Kidney (tissue), 14 donors: ENCODE data around the gene TRAPPC6A. TPM values are rescaled to one million over a fixed set of nuclear protein-coding genes. Genes with fewer than 3 reads are reported as not detected.
A peak's percentile ranks its signal among the peaks of the same experiment; 100 is the strongest.

Experiments used
- DNase-seq, 5 donors: peaks; one replicate each; pipeline ENCODE4 v3.0.0-alpha.2; 2013 to 2020
- FAIRE-seq: peaks from 2 replicates; lab custom pipeline; 2012; peaks lifted over from hg19 to GRCh38; lab: Jason Lieb, UNC
- H3K27ac ChIP-seq, 2 donors: one replicate each; pipeline ENCODE4 v1.7.0; 2013; ENCODE audit warnings: low read depth in 2 of 2, low read length in 2 of 2, inconsistent platforms in 1 of 2
- H3K27me3 ChIP-seq: one replicate; pipeline ENCODE4 v1.7.1; 2013; ENCODE audit warnings: low read length, inconsistent platforms; ENCODE audit not compliant: control insufficient read depth, insufficient read depth
- H3K36me3 ChIP-seq, 3 donors: one replicate each; pipeline versions ENCODE4 v1.7.0 to v1.7.1; 2013; ENCODE audit warnings: low read length in 3 of 3, control low read depth in 1 of 3, inconsistent platforms in 1 of 3; ENCODE audit not compliant: insufficient read depth in 3 of 3, control insufficient read depth in 2 of 3
- H3K4me1 ChIP-seq, 3 donors: one replicate each; pipeline versions ENCODE4 v1.7.0 to v1.7.1; 2013; ENCODE audit warnings: low read length in 3 of 3, inconsistent platforms in 1 of 3, low read depth in 1 of 3; ENCODE audit not compliant: control insufficient read depth in 2 of 3, insufficient read depth in 2 of 3
- H3K4me3 ChIP-seq, 3 donors: one replicate each; pipeline versions ENCODE4 v1.7.0 to v1.8.1; 2013; ENCODE audit warnings: low read length in 3 of 3, control low read depth in 1 of 3, inconsistent platforms in 1 of 3
- H3K9ac ChIP-seq, 3 donors: one replicate each; pipeline versions ENCODE4 v1.7.0 to v1.7.1; 2013; ENCODE audit warnings: low read length in 3 of 3, control low read depth in 1 of 3, inconsistent platforms in 1 of 3
- H3K9me3 ChIP-seq, 3 donors: one replicate each; pipeline versions ENCODE4 v1.7.0 to v1.7.1; 2013; ENCODE audit warnings: low read length in 3 of 3, control low read depth in 1 of 3, inconsistent platforms in 1 of 3; ENCODE audit not compliant: control insufficient read depth in 2 of 3, insufficient read depth in 1 of 3
- CTCF ChIP-seq: IDR thresholded peaks from 3 replicates; pipeline ENCODE4 v1.5.1; 2012; ENCODE audit warnings: mild to moderate bottlenecking, moderate library complexity, borderline replicate concordance; ENCODE audit not compliant: insufficient read depth; ENCODE audit errors: extremely low read depth
- intact Hi-C: fragments of 100-400 bp; cut with DNase I; formaldehyde crosslinking; loops from one replicate; pipeline ENCODE4 v1.11.1; 2022
- polyA plus RNA-seq: library from polyadenylated mRNA; stranded (reverse); fragments of 350-450 nt; fragmentation: Illumina TruSeq; extraction: RNeasy Lipid Tissue Mini Kit (QIAGEN cat#74804); gene quantifications from one replicate; pipeline ENCODE4 v1.2.3, GENCODE V29; 2014; ENCODE audit warnings: low read depth, low replicate concordance; ENCODE audit not compliant: insufficient read depth
- total RNA-seq: library from RNA; stranded (reverse); fragmentation: NEBNext Ultra II Directional; extraction: Animal tissue kit (Norgen Biotek cat#: 25700); gene quantifications from one replicate; pipeline ENCODE4 v1.2.1, GENCODE V29; 2021
- donor health status: control.
- donor health status: control.
- donor health status: control.
- donor health status: control.
- donor health status: control.
- donor health status: DM: yes; HTN: yes; CAD: no.
- donor health status: Normal renal cell carcinoma (clear cell type).

The TRAPPC6A gene
- total and polyA plus RNA-seq, 2 donors from 2014 or later, result 37.2 to 123 TPM

DNA sequence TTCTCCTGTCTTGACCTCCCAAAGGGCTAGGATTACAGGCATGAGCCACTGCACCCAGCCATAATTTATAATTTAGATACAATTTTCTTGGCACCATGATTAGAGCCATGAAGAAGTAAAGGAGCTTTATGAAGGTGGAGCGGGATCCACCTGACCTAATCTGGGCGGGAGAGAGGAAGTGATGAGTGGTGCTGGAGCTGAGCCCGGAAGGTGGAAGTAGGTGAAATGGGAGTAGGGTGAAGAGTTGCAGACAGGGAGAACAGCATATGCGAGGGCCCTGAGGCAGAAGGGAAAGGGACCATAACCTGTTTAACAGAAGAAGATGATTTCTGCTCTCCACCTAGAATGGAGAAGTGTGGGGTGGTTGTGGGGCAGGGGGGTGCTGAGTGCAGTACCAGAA, 4.7 kb upstream of the TRAPPC6A start:
- Histone ChIP-seq H3K9ac (no peak overlapping the region), H3K4me3 (no peak overlapping the region), H3K27ac (no peak overlapping the region), H3K27me3 (no peaks in the 10 kb centered on the region), H3K9me3 (no peaks in the 10 kb centered on the region), H3K4me1 (peaks cover 0 to 15% (median 0%) of the 10 kb centered on the region in 3 donors), H3K36me3 (no peaks in the 10 kb centered on the region)
- no peak for TF ChIP-seq CTCF
- DNase-seq (no peak), FAIRE-seq (no peak)
- intact Hi-C loops, result loop anchor here (10.0 kb wide), 1 partner anchor 148 kb away; the partner anchor contains the start of gene CLASRP

- H3K36me3 ChIP-seq, result no peaks in the 10 kb centered on the region
- TF ChIP-seq CTCF, result no peak
- H3K27me3 ChIP-seq, result no peaks in the 10 kb centered on the region
- no peak overlapping the region for H3K9ac ChIP-seq
- no peak overlapping the region for H3K4me3 ChIP-seq
- no peak for FAIRE-seq
- no peak for DNase-seq
- no peak overlapping the region for H3K27ac ChIP-seq
- intact Hi-C loops, result loop anchor here (10.0 kb wide), 1 partner anchor 146 kb away; the partner anchor contains the start of gene CLASRP
- H3K4me1 ChIP-seq, result peaks cover 0 to 19% (median 4%) of the 10 kb centered on the region in 3 donors
- H3K9me3 ChIP-seq, result no peaks in the 10 kb centered on the region
Observed at GRCh38 chr19:45180936-45181335, 2.9 kb upstream of the TRAPPC6A start.

DNA sequence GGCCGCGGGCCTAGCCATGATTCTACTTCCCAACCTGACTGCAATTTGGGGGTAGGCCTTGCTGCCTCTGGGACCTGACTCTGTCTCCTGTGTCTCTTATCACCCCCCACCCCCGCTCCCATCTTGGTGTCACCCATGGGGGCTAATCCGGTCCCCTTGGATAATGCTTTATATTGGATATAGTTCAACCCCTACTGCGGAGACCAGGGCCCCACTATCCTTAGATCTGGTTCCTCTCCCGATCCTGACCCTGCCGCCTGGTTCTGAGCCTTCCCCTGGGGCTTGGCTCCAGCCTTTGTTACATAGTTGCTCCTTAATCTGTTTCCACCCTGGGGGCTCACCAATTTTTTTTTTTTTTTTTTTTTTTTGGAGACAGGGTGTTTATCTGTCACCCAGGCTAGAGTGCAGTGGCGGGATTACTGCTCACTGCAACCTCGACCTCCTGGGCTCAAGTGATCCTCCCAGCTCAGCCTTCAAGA, 1.9 kb upstream of the TRAPPC6A start:
- peak overlapping the region in 2 of 3 donors; percentile 19 to 54 for H3K9ac ChIP-seq
- H3K9me3 ChIP-seq, result no peaks in the 10 kb centered on the region
- peak overlapping the region; percentile 7 to 99 (median 12) for H3K4me3 ChIP-seq
- TF ChIP-seq CTCF, result no peak
- intact Hi-C loops, result loop anchor here (10.0 kb wide), 1 partner anchor 145 kb away; the partner anchor contains the start of gene CLASRP
- H3K27ac ChIP-seq, result peak overlapping the region in 1 of 2 donors; percentile 36
- FAIRE-seq (no peak), DNase-seq (peak in 1 of 5 donors; percentile 58)
- H3K36me3 ChIP-seq, result no peaks in the 10 kb centered on the region
- H3K27me3 ChIP-seq, result no peaks in the 10 kb centered on the region
- peaks cover 0 to 19% (median 4%) of the 10 kb centered on the region in 3 donors for H3K4me1 ChIP-seq
